B cell (primary cell): ENCODE results near the gene RFWD3. TPM values are rescaled to one million over a fixed set of nuclear protein-coding genes. Genes with fewer than 3 reads are reported as not detected.

Experiments used
- ATAC-seq: fragments of 200-7000 bp; cut with Tn5 transposase; one replicate; pipeline ENCODE4 v1.10.0; 2021; ENCODE audit warnings: low read depth, mild to moderate bottlenecking, moderate number of reproducible peaks, moderate library complexity
- CTCF ChIA-PET: fragments of 350-600 bp; sonication (Branson Sonifier 250); formaldehyde crosslinking; loops from one replicate; lab custom pipeline; 2021; ENCODE audit warnings: antibody characterized with exemption, inconsistent platforms; lab: Charles Lee
- POLR2A ChIA-PET: fragments of 350-600 bp; sonication (Branson Sonifier 250); formaldehyde crosslinking; loops from one replicate; lab custom pipeline; 2021; ENCODE audit warnings: antibody characterized with exemption; lab: Charles Lee
- DNase-seq: peaks from one replicate; pipeline ENCODE4 v3.0.0; 2013
- H2AFZ ChIP-seq: 2 replicates; pipeline ENCODE4 v1.6.1; 2012; ENCODE audit warnings: mild to moderate bottlenecking, low read depth, low read length; ENCODE audit not compliant: insufficient read depth, poor library complexity, severe bottlenecking
- H3K27ac ChIP-seq, 2 donors: 1 replicate in 1 of 2; 2 replicates in 1 of 2; pipeline ENCODE4 v1.5.1; 2012 to 2013; ENCODE audit warnings: low read length in 2 of 2, mild to moderate bottlenecking in 2 of 2, moderate library complexity in 1 of 2
- H3K27me3 ChIP-seq, 4 experiments: fragments of 200-600 bp in 1 of 4; sonication (generic) in 1 of 4; replicated peaks in 1 of 4; 1 replicate in 2 of 4; 2 replicates in 2 of 4; pipeline versions ENCODE4 v1.6.1 to v1.7.0; 2013 to 2016; ENCODE audit warnings: low read length in 3 of 4, mild to moderate bottlenecking in 2 of 4, mixed read lengths in 1 of 4, moderate library complexity in 1 of 4; ENCODE audit not compliant: insufficient read depth in 4 of 4, control insufficient read depth in 3 of 4; ENCODE audit errors: control extremely low read depth in 1 of 4
- H3K36me3 ChIP-seq, 2 experiments: replicated peaks in 1 of 2; 1 replicate in 1 of 2; 2 replicates in 1 of 2; pipeline versions ENCODE4 v1.6.1 to v1.7.1; 2013; ENCODE audit warnings: low read length in 1 of 2; ENCODE audit not compliant: insufficient read depth in 2 of 2, control insufficient read depth in 1 of 2; ENCODE audit errors: control extremely low read depth in 1 of 2, extremely low read depth in 1 of 2
- H3K4me1 ChIP-seq, 2 donors: fragments of 200-600 bp in 1 of 2; sonication (generic) in 1 of 2; 1 replicate in 1 of 2; 2 replicates in 1 of 2; pipeline versions ENCODE4 v1.5.1 to v1.6.1; 2013 to 2017; ENCODE audit warnings: low read length in 2 of 2; ENCODE audit not compliant: control insufficient read depth in 2 of 2, insufficient read depth in 2 of 2
- H3K4me2 ChIP-seq: replicated peaks from 2 replicates; pipeline ENCODE3; 2012; ENCODE audit warnings: mild to moderate bottlenecking, low read depth, low read length; ENCODE audit not compliant: poor library complexity, severe bottlenecking
- H3K4me3 ChIP-seq, 5 experiments: fragments of 200-600 bp in 1 of 5; sonication (generic) in 1 of 5; 1 replicate in 3 of 5; 2 replicates in 2 of 5; pipeline versions ENCODE4 v1.5.1 to v1.7.0; 2011 to 2016; ENCODE audit warnings: low read length in 4 of 5, mild to moderate bottlenecking in 4 of 5, low read depth in 2 of 5, control low read depth in 1 of 5, moderate library complexity in 1 of 5; ENCODE audit not compliant: insufficient read depth in 1 of 5; ENCODE audit errors: control extremely low read depth in 1 of 5, extremely low read depth in 1 of 5
- H3K79me2 ChIP-seq: fragments of 200-600 bp; sonication (generic); one replicate; pipeline ENCODE4 v1.6.0; 2016; ENCODE audit warnings: low read length; ENCODE audit not compliant: control insufficient read depth, insufficient read depth
- H3K9ac ChIP-seq: fragments of 200-600 bp; sonication (generic); 2 replicates; pipeline ENCODE4 v1.6.1; 2017; ENCODE audit warnings: mild to moderate bottlenecking, low read length, moderate library complexity
- H3K9me3 ChIP-seq, 3 donors: one replicate each; pipeline versions ENCODE4 v1.6.1 to v1.7.1; 2013; ENCODE audit warnings: low read length in 2 of 3; ENCODE audit not compliant: control insufficient read depth in 2 of 3, insufficient read depth in 1 of 3; ENCODE audit errors: control extremely low read depth in 1 of 3
- H4K20me1 ChIP-seq: 2 replicates; pipeline ENCODE4 v1.6.0; 2012; ENCODE audit warnings: mild to moderate bottlenecking, low read length; ENCODE audit not compliant: insufficient read depth, control insufficient read depth, poor library complexity, severe bottlenecking
- H3K27ac Mint-ChIP-seq: one replicate; pipeline ENCODE4 v1.8.0; 2021; ENCODE audit warnings: mixed read lengths
- H3K27me3 Mint-ChIP-seq: one replicate; pipeline ENCODE4 v1.8.0; 2021; ENCODE audit warnings: mixed read lengths
- H3K4me1 Mint-ChIP-seq: one replicate; pipeline ENCODE4 v1.8.0; 2021; ENCODE audit warnings: mixed read lengths
- H3K4me3 Mint-ChIP-seq: one replicate; pipeline ENCODE4 v1.8.0; 2021; ENCODE audit warnings: mixed read lengths
- H3K9me3 Mint-ChIP-seq: one replicate; pipeline ENCODE4 v1.8.0; 2022; ENCODE audit warnings: mixed read lengths; ENCODE audit not compliant: insufficient read depth
- CTCF ChIP-seq: fragments of 200-600 bp; IDR thresholded peaks from one replicate; pipeline ENCODE4 v1.8.0; 2022; ENCODE audit warnings: antibody characterized with exemption, mild to moderate bottlenecking
- EZH2 ChIP-seq: IDR thresholded peaks from 2 replicates; pipeline ENCODE4 v1.6.1; 2012; ENCODE audit warnings: borderline replicate concordance, low read depth, mild to moderate bottlenecking, moderate library complexity, low read length; ENCODE audit not compliant: insufficient read depth, poor library complexity, severe bottlenecking
- WGBS: methylation state at CpG from one replicate; pipeline ENCODE4 v1.1.5; 2013; ENCODE audit warnings: missing lambda C conversion rate; ENCODE audit not compliant: insufficient coverage; 5-methylcytosine and 5-hydroxymethylcytosine counted together
- intact Hi-C: fragments of 100-400 bp; cut with micrococcal nuclease; formaldehyde crosslinking; loops from one replicate; pipeline ENCODE4 v1.10.0; 2022
- polyA plus RNA-seq: library from polyadenylated mRNA; depleted of rRNA; stranded (reverse); fragments of >200 nt; gene quantifications from 2 replicates; pipeline ENCODE4 v1.2.3, GENCODE V29; 2012
- total RNA-seq, 2 donors: library from RNA; stranded (reverse); fragments of 120-200 nt in 1 of 2; gene quantifications; 1 replicate in 1 of 2; 2 replicates in 1 of 2; pipeline versions ENCODE4 v1.2.3 to v1.2.4, GENCODE V29; 2013 to 2022

The RFWD3 gene
- total and polyA plus RNA-seq, 2 donors (not counting 1 experiment from before 2014, with no cell fraction given): 19.7 to 63.3 TPM

- ATAC-seq (no peak), DNase-seq (no peak)
- Mint-ChIP-seq H3K27ac (no peak overlapping the region), H3K4me3 (no peak overlapping the region), H3K4me1 (peaks cover 62% of the 10 kb centered on the region), H3K27me3 (no peaks in the 10 kb centered on the region), H3K9me3 (no peaks in the 10 kb centered on the region)
- Histone ChIP-seq H3K27ac (no peak overlapping the region), H3K4me2 (no peak overlapping the region), H3K4me1 (peaks cover 43 to 44% of the 10 kb centered on the region in 2 donors), H2AFZ (no peak overlapping the region), H3K9ac (no peak overlapping the region), H3K9me3 (peaks cover 0 to 3% (median 0%) of the 10 kb centered on the region in 3 donors), H3K36me3 (peaks cover 0 to 3% of the 10 kb centered on the region in 2 experiments), H3K4me3 (no peak overlapping the region), H3K27me3 (no peaks in the 10 kb centered on the region), H4K20me1 (no peaks in the 10 kb centered on the region), H3K79me2 (peaks cover 84% of the 10 kb centered on the region)
- intact Hi-C loops: no loop called here
- TF ChIP-seq CTCF: no peak
- no peak for TF ChIP-seq EZH2
- ChIA-PET CTCF (no interaction called here), POLR2A (no interaction called here)
- 97% methylated on average over 3 of the region's 4 CpGs for WGBS
These were observed 62.8 kb downstream of the RFWD3 start for GRCh38 chr16:74603848-74604247.

GRCh38 chr16:74601126-74601871 lies 65.4 kb downstream of the RFWD3 start:
- Histone ChIP-seq H3K79me2 (peaks cover 97% of the 10 kb centered on the region), H3K9me3 (peaks cover 0 to 3% (median 0%) of the 10 kb centered on the region in 3 donors), H3K27me3 (no peaks in the 10 kb centered on the region), H3K4me2 (peak overlapping the region; percentile 53), H2AFZ (peak overlapping the region; percentile 0), H3K36me3 (peaks cover 0 to 6% of the 10 kb centered on the region in 2 experiments), H3K27ac (peak overlapping the region in 1 of 2 donors; percentile 70), H3K4me1 (peaks cover 37 to 38% of the 10 kb centered on the region in 2 donors), H3K4me3 (peak overlapping the region in 1 of 5 experiments; percentile 16), H3K9ac (peak overlapping the region; percentile 17), H4K20me1 (peaks cover 19% of the 10 kb centered on the region)
- POLR2A ChIA-PET: no interaction called here
- H3K27me3 Mint-ChIP-seq: no peaks in the 10 kb centered on the region
- peak overlapping the region; percentile 34 for H3K4me3 Mint-ChIP-seq
- DNase-seq (peak; percentile 36), ATAC-seq (peak; percentile 57)
- no peaks in the 10 kb centered on the region for H3K9me3 Mint-ChIP-seq
- CTCF ChIA-PET: interaction anchor here (0.8 kb wide), 1 partner anchor 14 kb away, joined by 5 read pairs; no protein-coding TSS in a partner anchor
- intact Hi-C loops: no loop called here
- TF ChIP-seq CTCF: no peak
- no peak for TF ChIP-seq EZH2
- H3K4me1 Mint-ChIP-seq: peaks cover 57% of the 10 kb centered on the region
- peak overlapping the region; percentile 37 for H3K27ac Mint-ChIP-seq
- 90% methylated on average over 3 of the region's 9 CpGs for WGBS
